Fibroblast of lung (primary cell): ENCODE data around the gene CPOX.

Experiments
- CTCF ChIP-seq, 2 donors: IDR thresholded peaks in 1 of 2; conservative IDR thresholded peaks in 1 of 2; 1 replicate in 1 of 2; 2 replicates in 1 of 2; pipeline ENCODE4 v1.5.1; 2011 to 2012; ENCODE audit warnings: low read length in 2 of 2, control low read depth in 1 of 2, inconsistent platforms in 1 of 2, low read depth in 1 of 2, mild to moderate bottlenecking in 1 of 2
- EZH2 ChIP-seq: IDR thresholded peaks from 2 replicates; pipeline ENCODE4 v1.5.1; 2012; ENCODE audit warnings: low read length, control low read depth, mild to moderate bottlenecking; ENCODE audit errors: missing control alignments

- TF ChIP-seq CTCF (conservative IDR thresholded peaks at IDR 0.05 in 1 of 2, IDR thresholded peaks at IDR 0.05 in 1 of 2; ENCODE audit: low read depth in 1 of 2, low read length in 2 of 2): no peak
- no peak for TF ChIP-seq EZH2
Observed at GRCh38 chr3:98551236-98551635, 42.2 kb downstream of the CPOX start.
